ENCODE results near the gene COL6A1. TPM values are rescaled to one million over a fixed set of nuclear protein-coding genes. Genes with fewer than 3 reads are reported as not detected.

Gene COL6A1
- total RNA-seq, 4 donors from 2014 or later = 96.1 to 213 (median 162) TPM

- DNase-seq = no peak
- H3K36me3 ChIP-seq = no peaks in the 10 kb centered on the region
- H3K4me3 ChIP-seq (replicated peaks in 1 of 3) = no peak overlapping the region
- no peak overlapping the region for H3K27ac ChIP-seq
- peaks cover 4 to 44% of the 10 kb centered on the region in 2 donors for H3K4me1 ChIP-seq
- no peaks in the 10 kb centered on the region for H3K9me3 ChIP-seq
- no peak for TF ChIP-seq POLR2A (IDR thresholded peaks at IDR 0.05)
- no peak for TF ChIP-seq CTCF (IDR thresholded peaks at IDR 0.05)
- 68 to 75% methylated on average over 20 to 21 of the region's 22 CpGs for WGBS, 2 donors
- intact Hi-C loops (cut with DNase I) = loop anchor here (5.0 kb wide), 1 partner anchor 257 kb away; the partner anchor contains the start of gene LSS
- H3K27me3 ChIP-seq = no peaks in the 10 kb centered on the region
These were observed 11.5 kb upstream of the COL6A1 start for GRCh38 chr21:45969921-45970673.

- intact Hi-C loops (cut with DNase I) = loop anchor here (5.0 kb wide), 1 partner anchor 256 kb away; the partner anchor contains the start of gene LSS
- no peaks in the 10 kb centered on the region for H3K9me3 ChIP-seq
- no peaks in the 10 kb centered on the region for H3K36me3 ChIP-seq
- TF ChIP-seq POLR2A (IDR thresholded peaks at IDR 0.05) = no peak
- peak; percentile 55 to 94 (median 70) for TF ChIP-seq CTCF (IDR thresholded peaks at IDR 0.05)
- peaks cover 4 to 48% of the 10 kb centered on the region in 2 donors for H3K4me1 ChIP-seq
- no peaks in the 10 kb centered on the region for H3K27me3 ChIP-seq
- DNase-seq = peak; percentile 47 to 53
- no peak overlapping the region for H3K4me3 ChIP-seq (replicated peaks in 1 of 3)
- H3K27ac ChIP-seq = peak overlapping the region in 2 of 3 donors; percentile 46 to 80
- 49 to 52% methylated on average over 11 to 13 of the region's 25 CpGs for WGBS, 2 donors
These were observed 10.6 kb upstream of the COL6A1 start for GRCh38 chr21:45970674-45971615.

- Histone ChIP-seq H3K4me1 (peaks cover 4 to 48% of the 10 kb centered on the region in 2 donors), H3K4me3 (replicated peaks in 1 of 3) (no peak overlapping the region), H3K27ac (peak overlapping the region; percentile 37 to 80 (median 46)), H3K27me3 (no peaks in the 10 kb centered on the region), H3K9me3 (no peaks in the 10 kb centered on the region), H3K36me3 (no peaks in the 10 kb centered on the region)
- TF ChIP-seq CTCF (IDR thresholded peaks at IDR 0.05) (no peak), POLR2A (IDR thresholded peaks at IDR 0.05) (no peak)
- DNase-seq = no peak
- intact Hi-C loops (cut with DNase I) = loop anchor here (2.0 to 5.0 kb wide), 2 partner anchors 127 to 256 kb away; partner anchors contain the start of genes COL6A2 and LSS
- WGBS, 2 donors = 53 to 79% methylated on average over 13 to 14 of the region's 20 CpGs
These were observed 9.8 kb upstream of the COL6A1 start for GRCh38 chr21:45971616-45972352.

- 80% methylated on average over 4 of the region's 19 CpGs; no CpG with 5 or more reads in 1 of the 2 donors for WGBS, 2 donors
- DNase-seq = no peak
- peak overlapping the region; percentile 37 to 80 (median 74) for H3K27ac ChIP-seq
- intact Hi-C loops (cut with DNase I) = loop anchor here (2.0 to 5.0 kb wide), 2 partner anchors 126 to 255 kb away; partner anchors contain the start of genes COL6A2 and LSS
- H3K9me3 ChIP-seq = no peaks in the 10 kb centered on the region
- H3K27me3 ChIP-seq = no peaks in the 10 kb centered on the region
- H3K4me1 ChIP-seq = peaks cover 4 to 48% of the 10 kb centered on the region in 2 donors
- no peaks in the 10 kb centered on the region for H3K36me3 ChIP-seq
- peak overlapping the region in 1 of 3 donors; percentile 23 for H3K4me3 ChIP-seq (replicated peaks in 1 of 3)
- TF ChIP-seq CTCF (IDR thresholded peaks at IDR 0.05) (no peak), POLR2A (IDR thresholded peaks at IDR 0.05) (no peak)
These were observed 9.2 kb upstream of the COL6A1 start for GRCh38 chr21:45972353-45972715.
